Loucy (cell line): ENCODE data around the gene MRPL18.

Experiments used
- CTCF ChIP-seq: fragments of 200-600 bp; sonication (generic); conservative IDR thresholded peaks from 2 replicates; pipeline ENCODE4 v1.5.1; 2014; ENCODE audit warnings: mild to moderate bottlenecking, antibody characterized with exemption, low read length
- EZH2phosphoT487 ChIP-seq: fragments of 200-600 bp; IDR thresholded peaks from 2 replicates; pipeline ENCODE4 v1.6.1; 2018; ENCODE audit warnings: antibody characterized with exemption, mild to moderate bottlenecking, moderate library complexity, borderline replicate concordance

GRCh38 chr6:159778131-159778530 lies 12.1 kb upstream of the MRPL18 start:
- no peak for TF ChIP-seq CTCF
- TF ChIP-seq EZH2phosphoT487: no peak
